ENCODE measurements around the gene HCN2.
"Not testable (repeated sequence)": the region's sequence is repeated elsewhere in the genome, so short reads cannot be mapped to it uniquely, and the experiment has no call there.

HCN2 gene

GRCh38 chr19:605061-605971 lies 15.6 kb downstream of the HCN2 start:
- not testable (repeated sequence) for DNase-seq (ENCODE audit: low spot score)

GRCh38 chr19:607301-608154 lies 17.8 kb downstream of the HCN2 start:
- DNase-seq (ENCODE audit: low spot score), result no peak

GRCh38 chr19:608155-609003 lies 18.7 kb downstream of the HCN2 start:
- no peak for DNase-seq (ENCODE audit: low spot score)

GRCh38 chr19:609004-609346 lies 19.3 kb downstream of the HCN2 start:
- DNase-seq (ENCODE audit: low spot score), result no peak

GRCh38 chr19:610071-610800 lies 20.6 kb downstream of the HCN2 start:
- no peak for DNase-seq (ENCODE audit: low spot score)

GRCh38 chr19:610801-611480 lies 21.3 kb downstream of the HCN2 start:
- DNase-seq (ENCODE audit: low spot score), result no peak

GRCh38 chr19:611481-611868 lies 21.8 kb downstream of the HCN2 start:
- DNase-seq (ENCODE audit: low spot score), result no peak

GRCh38 chr19:612941-613340 lies 23.3 kb downstream of the HCN2 start:
- no peak for DNase-seq (ENCODE audit: low spot score)

GRCh38 chr19:613732-614567 lies 24.3 kb downstream of the HCN2 start:
- DNase-seq (ENCODE audit: low spot score), result no peak

GRCh38 chr19:615619-616018 lies 25.9 kb downstream of the HCN2 start:
- no peak for DNase-seq (ENCODE audit: low spot score)

- DNase-seq (ENCODE audit: low spot score), result no peak
These were observed 26.5 kb downstream of the HCN2 start for GRCh38 chr19:616062-616700.

- no peak for DNase-seq (ENCODE audit: low spot score)
These were observed 27.3 kb downstream of the HCN2 start for GRCh38 chr19:616747-617526.

- no peak for DNase-seq (ENCODE audit: low spot score)
These were observed 28.0 kb downstream of the HCN2 start for GRCh38 chr19:617551-618246.

- DNase-seq (ENCODE audit: low spot score), result no peak
These were observed 28.6 kb downstream of the HCN2 start for GRCh38 chr19:618247-618619.

GRCh38 chr19:618674-619285 lies 29.1 kb downstream of the HCN2 start:
- DNase-seq (ENCODE audit: low spot score), result no peak

GRCh38 chr19:619286-620002 lies 29.8 kb downstream of the HCN2 start:
- DNase-seq (ENCODE audit: low spot score), result no peak
